Hindlimb muscle (tissue), 1 donor: ENCODE results near the gene RASSF1. TPM values are rescaled to one million over a fixed set of nuclear protein-coding genes. Genes with fewer than 3 reads are reported as not detected.

Experiments
- DNase-seq: peaks from one replicate; pipeline ENCODE4 v3.0.0-alpha.2; 2013
- polyA plus RNA-seq: library from polyadenylated mRNA; unstranded; fragments of 120-200 nt; gene quantifications from one replicate; pipeline ENCODE4 v1.2.1, GENCODE V29; 2013; ENCODE audit not compliant: insufficient read length

The RASSF1 gene
- polyA plus RNA-seq, 1 donor: 36.3 TPM

DNA sequence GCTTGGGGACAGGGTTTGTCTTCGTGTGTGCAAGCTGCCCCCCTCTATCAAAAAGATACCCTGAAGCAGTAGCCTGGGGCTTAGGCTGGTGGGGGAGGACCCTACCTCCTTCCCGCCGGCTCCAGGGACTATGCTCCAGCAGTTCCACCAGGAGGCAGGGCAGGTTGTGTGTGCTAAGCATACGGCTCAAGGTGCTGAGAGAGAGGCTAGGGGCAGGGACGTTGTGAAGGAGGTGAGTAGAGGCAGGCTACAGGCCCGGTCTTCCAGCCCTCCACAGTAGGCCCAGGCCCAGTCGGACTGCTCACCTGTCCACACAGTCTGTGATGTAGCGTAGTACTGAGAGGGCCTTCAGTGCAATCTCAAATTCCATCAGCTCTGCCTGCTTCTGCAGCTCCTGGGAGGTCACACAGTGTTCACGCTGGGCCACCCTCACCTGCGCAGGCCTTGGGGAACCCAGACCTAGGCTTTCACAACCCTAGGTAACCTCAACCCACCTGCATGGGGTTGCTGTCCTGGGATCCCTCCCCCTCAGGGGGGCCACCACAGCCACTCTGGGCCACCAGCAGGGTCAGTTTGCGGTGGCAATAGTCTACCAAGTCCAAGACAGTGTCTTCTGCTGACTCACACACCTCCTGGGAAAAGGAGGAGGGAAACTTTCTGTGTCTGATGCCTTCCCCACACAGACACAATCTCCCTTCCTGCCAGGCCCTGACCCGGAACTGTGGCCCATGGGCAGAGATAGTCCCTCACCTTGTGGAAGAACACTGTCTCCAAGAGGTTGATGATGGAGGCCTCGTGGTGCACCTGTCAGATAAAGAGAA is 2.4 kb upstream of the RASSF1 start:
- no peak for DNase-seq

DNA sequence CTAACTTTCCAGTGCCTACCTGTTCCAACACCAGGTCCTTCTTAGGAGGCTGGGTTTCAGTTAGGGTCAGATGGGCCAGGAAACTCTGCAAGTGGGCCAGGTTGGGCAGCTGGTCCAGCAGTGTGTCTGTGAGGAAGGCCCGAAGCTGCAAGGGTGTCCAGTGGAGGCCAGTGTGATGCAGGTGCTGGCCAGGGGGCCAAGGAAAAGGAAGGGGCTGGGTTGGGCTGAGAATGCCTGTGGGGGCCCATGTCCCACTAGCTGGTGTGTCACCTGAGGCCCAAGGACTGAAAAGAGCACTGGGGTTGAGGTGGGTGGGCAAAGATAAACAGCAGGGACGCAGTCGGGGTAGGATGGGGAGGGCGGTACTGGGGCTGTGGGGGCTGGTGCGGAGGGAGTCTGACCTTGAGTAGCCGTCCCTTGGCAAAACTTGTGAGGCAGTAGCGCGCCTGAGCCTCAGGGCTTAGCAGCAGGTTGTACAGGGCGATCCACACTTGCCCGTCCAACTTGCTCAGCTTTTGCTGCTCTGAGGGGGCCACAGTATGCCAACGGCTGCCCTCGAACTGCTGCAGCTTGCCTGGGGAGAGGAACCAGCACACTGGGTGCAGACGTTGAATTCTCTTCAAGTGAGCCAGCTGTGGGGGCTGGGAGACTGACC is 1.5 kb upstream of the RASSF1 start:
- DNase-seq: no peak

DNA sequence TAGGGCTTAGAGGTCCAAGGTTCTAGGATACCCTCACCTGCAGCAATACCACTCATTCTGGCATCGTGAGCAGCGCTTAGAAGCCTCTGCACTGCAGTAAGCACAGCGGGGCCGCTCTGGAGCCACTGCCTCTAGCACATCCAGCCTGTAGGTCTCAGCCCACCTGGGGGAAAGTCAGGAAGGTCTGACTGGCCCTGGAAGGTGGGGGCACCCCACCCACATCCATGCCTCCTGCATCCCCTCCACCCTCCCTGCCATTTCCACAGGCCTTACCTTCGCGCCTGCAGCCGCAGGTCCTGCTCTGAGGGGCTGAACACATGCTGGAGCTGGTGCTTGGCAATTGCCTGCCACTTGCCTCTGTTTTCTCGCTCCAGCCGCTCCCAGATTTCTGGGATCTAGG is 901 bp upstream of the RASSF1 start:
- DNase-seq: no peak

- DNase-seq: no peak
Measured at GRCh38 chr3:50340147-50340447, 539 bp downstream of the RASSF1 start.

DNA sequence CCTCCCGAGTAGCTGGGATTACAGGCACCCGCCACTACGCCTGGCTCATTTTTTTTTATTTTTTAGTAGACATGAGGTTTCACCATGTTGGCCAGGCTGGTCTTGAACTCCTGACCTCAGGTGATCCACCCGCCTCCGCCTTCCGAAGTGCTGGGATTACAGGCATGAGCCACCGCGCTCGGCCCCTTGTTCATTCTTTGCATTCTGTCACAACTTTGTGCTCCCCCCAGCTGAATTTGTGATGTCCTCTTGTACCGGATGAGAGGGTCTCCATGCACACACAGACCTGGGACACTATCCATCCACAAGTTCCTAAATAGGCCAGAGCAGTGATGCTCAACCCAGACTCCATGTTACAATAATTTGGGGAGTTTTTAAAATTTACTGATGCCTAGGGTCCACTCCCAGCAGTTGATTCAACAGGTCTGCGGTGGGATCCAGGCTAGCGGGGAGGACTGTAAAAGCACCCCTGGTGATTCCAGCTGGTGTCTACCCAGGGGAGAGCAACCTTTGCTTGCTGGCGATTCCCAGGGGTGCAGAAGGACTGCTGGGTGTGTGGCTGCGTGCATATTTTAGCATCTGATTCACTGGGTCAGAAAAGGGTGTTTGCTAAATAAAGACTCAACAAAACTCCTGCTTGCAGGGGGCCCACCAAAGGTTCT is 1.0 kb downstream of the RASSF1 start:
- no peak for DNase-seq

- no peak for DNase-seq
Measured at GRCh38 chr3:50338965-50339364, 1.7 kb downstream of the RASSF1 start.

DNA sequence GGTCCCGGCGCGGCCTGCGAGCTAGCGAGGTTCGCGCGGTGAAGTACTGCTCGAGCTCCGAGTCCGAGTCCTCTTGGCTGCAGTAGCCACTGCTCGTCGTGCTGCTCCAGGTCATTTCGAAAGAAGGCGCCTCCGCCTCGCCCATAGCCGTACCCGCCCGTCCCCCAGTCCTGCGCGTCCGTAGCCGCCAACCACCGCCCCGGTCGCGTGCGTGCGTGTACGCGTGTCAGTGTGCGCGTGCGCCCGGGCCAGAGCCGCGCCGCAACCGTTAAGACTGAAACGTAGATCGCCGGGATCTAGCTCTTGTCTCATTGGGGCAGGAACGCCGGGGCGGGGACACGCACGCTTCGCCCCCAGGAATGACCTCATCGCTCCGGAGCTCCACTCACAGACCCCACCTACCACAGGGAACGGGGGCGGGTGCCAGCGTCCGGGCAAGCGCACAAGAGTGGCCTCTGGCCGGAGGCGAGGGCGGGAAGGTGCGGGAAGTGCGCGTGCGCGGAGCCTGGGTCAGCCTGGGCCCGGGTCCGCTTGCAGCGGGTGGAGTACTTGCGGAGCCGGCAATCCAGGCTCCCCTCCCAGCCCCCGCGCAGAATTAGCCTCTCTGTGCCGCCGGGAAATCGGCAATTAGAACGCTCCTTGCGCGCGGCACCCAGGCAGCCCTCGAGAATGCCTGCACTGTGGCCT is 3.3 kb downstream of the RASSF1 start:
- peak; percentile 99 for DNase-seq

DNA sequence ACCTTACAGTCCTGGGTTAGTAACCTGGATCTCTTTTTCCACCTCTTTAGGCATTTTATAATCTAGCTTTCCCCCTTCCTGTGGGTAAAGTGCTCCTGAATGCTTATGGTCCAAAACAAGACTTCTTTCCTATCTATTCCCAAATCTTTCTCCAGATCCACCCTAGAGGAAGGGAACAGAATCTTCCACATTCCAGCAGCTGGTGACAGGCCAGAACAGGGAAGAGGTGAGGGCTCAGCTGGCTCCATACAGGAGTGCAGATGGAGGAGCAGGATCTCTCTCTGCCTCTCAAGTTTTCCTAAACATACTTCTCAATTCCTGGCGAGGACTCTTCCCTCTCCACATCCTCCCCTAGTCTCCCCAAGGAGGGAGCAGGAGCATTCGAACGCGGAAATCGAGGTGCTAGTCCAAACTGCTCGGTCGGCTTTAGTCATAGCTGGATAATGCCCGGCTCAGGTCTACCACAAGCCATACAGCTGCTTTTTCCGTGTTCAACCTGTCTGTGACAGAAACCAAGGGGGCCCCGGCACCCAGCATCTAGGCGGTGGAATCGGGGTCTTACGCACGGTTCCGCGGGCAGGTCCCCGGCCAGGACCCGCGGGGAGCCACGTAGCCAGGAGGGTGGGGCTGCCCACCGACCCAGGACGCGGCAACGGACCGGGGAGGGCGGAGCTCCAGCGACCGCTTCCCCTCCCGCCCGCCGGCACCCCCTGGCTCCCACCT is 4.0 kb downstream of the RASSF1 start:
- no peak for DNase-seq

GRCh38 chr3:50334339-50335075 is 6.1 kb downstream of the RASSF1 start:
- DNase-seq: no peak

DNA sequence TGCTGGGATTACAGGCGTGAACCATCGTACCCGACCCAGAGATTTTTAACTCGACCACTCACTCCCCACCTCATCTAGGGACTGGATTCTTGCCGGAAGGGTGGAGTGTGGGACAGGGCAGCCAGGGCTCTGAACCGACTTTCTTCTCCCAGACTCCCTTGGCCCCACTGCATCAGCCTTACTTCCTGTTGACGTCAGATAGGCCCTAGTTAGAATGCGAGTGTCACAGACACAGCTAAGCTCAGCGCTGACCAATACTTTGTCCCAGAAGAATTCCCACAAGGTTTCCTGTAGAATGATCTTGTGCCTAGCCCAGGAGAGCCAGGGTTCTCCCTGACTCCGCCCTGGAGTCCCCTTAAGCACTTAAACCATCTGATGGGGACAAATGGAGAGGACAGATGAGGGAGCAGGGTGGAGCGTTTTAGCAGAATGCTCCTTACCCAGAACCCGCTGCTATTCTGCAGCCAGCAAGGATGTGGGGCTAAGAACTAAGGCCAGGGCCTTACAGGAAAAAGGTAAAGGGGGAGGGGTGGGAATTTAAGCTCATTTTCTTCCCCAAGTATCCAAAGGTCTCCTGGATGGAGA is 6.8 kb downstream of the RASSF1 start:
- no peak for DNase-seq

DNA sequence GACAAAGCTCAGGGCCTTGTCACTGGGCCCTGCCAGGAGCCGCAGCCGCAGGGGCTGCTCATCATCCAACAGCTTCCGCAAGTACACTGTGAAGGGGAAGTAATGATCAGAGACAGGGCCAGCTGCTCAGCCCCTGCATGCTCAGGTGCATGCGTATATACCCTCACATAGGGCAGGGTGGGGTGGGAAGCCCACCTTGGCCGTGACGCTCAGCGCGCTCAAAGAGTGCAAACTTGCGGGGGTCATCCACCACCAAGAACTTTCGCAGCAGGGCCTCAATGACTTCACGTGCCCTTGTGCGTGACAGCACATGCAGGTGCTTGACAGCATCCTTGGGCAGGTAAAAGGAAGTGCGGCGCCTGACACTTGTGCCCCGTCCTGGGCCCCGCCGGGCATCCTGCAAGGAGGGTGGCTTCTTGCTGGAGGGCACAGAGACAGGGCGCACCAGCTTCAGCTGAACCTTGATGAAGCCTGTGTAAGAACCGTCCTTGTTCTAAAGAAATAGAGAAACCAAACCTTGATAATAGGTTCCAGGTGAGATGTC is 9.2 kb downstream of the RASSF1 start:
- DNase-seq: no peak

GRCh38 chr3:50330330-50330729 is 10.3 kb downstream of the RASSF1 start:
- DNase-seq: no peak

GRCh38 chr3:50327943-50328691 is 12.5 kb downstream of the RASSF1 start, which contains the start of gene TUSC2:
Gene TUSC2 (minus strand): TSS chr3:50328223. CDS start chr3:50328099, 124 bp downstream.
- peak; percentile 96 for DNase-seq

GRCh38 chr3:50327129-50327528 is 13.5 kb downstream of the RASSF1 start:
- DNase-seq: no peak

GRCh38 chr3:50326182-50326541 is 14.5 kb downstream of the RASSF1 start:
- no peak for DNase-seq

DNA sequence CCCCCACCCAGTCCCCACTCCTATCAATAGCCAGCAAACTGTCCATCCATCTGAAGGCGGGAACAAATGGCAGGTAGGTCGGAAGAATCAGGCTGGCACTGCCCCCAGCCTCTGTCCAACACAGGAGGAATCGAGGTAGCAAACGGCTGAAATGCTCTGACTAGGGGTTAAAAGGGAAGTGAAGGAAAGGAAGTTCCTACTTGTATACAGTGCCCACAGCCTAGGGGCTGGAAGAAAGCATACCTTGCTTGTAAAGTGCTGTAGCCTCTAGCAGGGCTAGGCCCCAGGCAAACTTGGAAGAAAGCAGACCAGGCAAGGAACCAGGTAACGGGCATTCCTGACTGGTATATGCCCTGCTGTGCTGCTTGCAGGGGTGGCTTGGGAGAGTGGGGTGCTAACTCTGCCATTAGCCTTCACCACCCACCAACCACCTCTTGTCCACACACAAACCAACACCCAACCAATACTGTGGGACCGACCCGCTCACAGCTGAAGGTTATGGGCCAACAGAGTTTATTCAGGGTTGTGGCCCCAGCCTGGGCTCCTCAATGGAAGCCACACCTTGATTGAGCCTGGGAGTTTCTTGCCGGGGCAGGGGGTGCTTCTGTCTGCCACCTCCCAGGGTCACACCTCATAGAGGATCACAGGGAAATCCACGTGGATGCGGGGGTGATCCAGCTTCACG is 15.0 kb downstream of the RASSF1 start:
- no peak for DNase-seq

GRCh38 chr3:50325113-50325480 is 15.5 kb downstream of the RASSF1 start:
- DNase-seq: no peak

GRCh38 chr3:50324351-50325112 is 16.1 kb downstream of the RASSF1 start:
- DNase-seq: peak; percentile 66

GRCh38 chr3:50323614-50324199 is 16.9 kb downstream of the RASSF1 start:
- DNase-seq: no peak
